PC-3 (cell line): ENCODE results near the gene DNAJA2. TPM values are rescaled to one million over a fixed set of nuclear protein-coding genes. Genes with fewer than 3 reads are reported as not detected.
"Not testable (repeated sequence)": the region's sequence is repeated elsewhere in the genome, so short reads cannot be mapped to it uniquely, and the experiment has no call there.

Experiments used
- ATAC-seq: fragments of 200-7000 bp; cut with Tn5 transposase; 2 replicates; pipeline ENCODE4 v1.9.1; 2020; ENCODE audit warnings: mild to moderate bottlenecking, moderate library complexity
- BruUV-seq: library from RNA; stranded (reverse); fragments of 400-500 nt; replicated peaks from 2 replicates; lab custom pipeline; 2021; lab: Mats Ljungman, UMichigan
- CTCF ChIA-PET: fragments of 300-600 bp; sonication (Branson Sonifier 250); formaldehyde crosslinking; loops from one replicate; lab custom pipeline; 2022; ENCODE audit warnings: antibody characterized with exemption; lab: Charles Lee
- POLR2A ChIA-PET: fragments of 300-600 bp; sonication (Branson Sonifier 250); formaldehyde crosslinking; loops from one replicate; lab custom pipeline; 2022; ENCODE audit warnings: antibody characterized with exemption; ENCODE audit not compliant: unreplicated experiment; lab: Charles Lee
- DNase-seq: peaks from one replicate; pipeline ENCODE4 v3.0.0-alpha.2; 2015
- H2AFZ ChIP-seq: fragments of 300-600 bp; sonication (generic); 2 replicates; pipeline ENCODE4 v1.6.0; 2016; ENCODE audit warnings: antibody characterized with exemption, low read length
- H3F3A ChIP-seq: fragments of 300-600 bp; sonication (generic); one replicate; pipeline ENCODE4 v1.6.0; 2017; ENCODE audit warnings: antibody characterized with exemption, low read length, control low read depth, mild to moderate bottlenecking; ENCODE audit not compliant: unreplicated experiment
- H3K27ac ChIP-seq: fragments of 300-600 bp; sonication (generic); 2 replicates; pipeline ENCODE4 v1.5.1; 2016; ENCODE audit warnings: mild to moderate bottlenecking, low read length
- H3K27me3 ChIP-seq: fragments of 300-600 bp; sonication (generic); 2 replicates; pipeline ENCODE4 v1.6.1; 2016; ENCODE audit warnings: low read length, mixed read lengths
- H3K36me3 ChIP-seq: fragments of 300-600 bp; sonication (generic); 2 replicates; pipeline ENCODE4 v1.6.1; 2016; ENCODE audit warnings: low read depth, mixed run types, low read length, mixed read lengths
- H3K4me1 ChIP-seq: fragments of 300-600 bp; sonication (generic); 2 replicates; pipeline ENCODE4 v1.5.1; 2016; ENCODE audit warnings: low read length; ENCODE audit not compliant: insufficient read depth
- H3K4me2 ChIP-seq: fragments of 300-600 bp; sonication (generic); 2 replicates; pipeline ENCODE4 v1.6.0; 2016; ENCODE audit warnings: low read length
- H3K4me3 ChIP-seq: fragments of 300-600 bp; sonication (generic); 2 replicates; pipeline ENCODE4 v1.5.1; 2016; ENCODE audit warnings: mild to moderate bottlenecking, low read length, mixed read lengths
- H3K79me2 ChIP-seq: fragments of 300-600 bp; sonication (generic); 2 replicates; pipeline ENCODE4 v1.6.1; 2017; ENCODE audit warnings: low read length, mixed read lengths
- H3K9ac ChIP-seq: fragments of 300-600 bp; sonication (generic); 2 replicates; pipeline ENCODE4 v1.6.0; 2016; ENCODE audit warnings: mild to moderate bottlenecking, low read length
- H3K9me2 ChIP-seq: fragments of 300-600 bp; sonication (generic); replicated peaks from 2 replicates; pipeline ENCODE4 v1.6.1; 2016; ENCODE audit warnings: mixed run types, low read length, mixed read lengths
- H3K9me3 ChIP-seq: fragments of 300-600 bp; sonication (generic); 2 replicates; pipeline ENCODE4 v1.6.1; 2016; ENCODE audit warnings: low read length, mixed read lengths
- H4K20me1 ChIP-seq: fragments of 300-600 bp; sonication (generic); 2 replicates; pipeline ENCODE4 v1.6.1; 2016; ENCODE audit warnings: low read length, mixed read lengths
- CTCF ChIP-seq: fragments of 300-600 bp; sonication (generic); conservative IDR thresholded peaks from 2 replicates; pipeline ENCODE4 v1.5.1; 2017; ENCODE audit warnings: antibody characterized with exemption, low read depth, mild to moderate bottlenecking, low read length
- EZH2 ChIP-seq: fragments of 300-600 bp; sonication (generic); IDR thresholded peaks from one replicate; pipeline ENCODE4 v1.6.1; 2017; ENCODE audit warnings: antibody characterized with exemption, mild to moderate bottlenecking, low read length; ENCODE audit not compliant: unreplicated experiment
- EZH2phosphoT487 ChIP-seq: fragments of 300-600 bp; sonication (generic); IDR thresholded peaks from 2 replicates; pipeline ENCODE4 v1.6.1; 2018; ENCODE audit warnings: mild to moderate bottlenecking, antibody characterized with exemption, low read length, borderline replicate concordance
- intact Hi-C: fragments of 100-400 bp; cut with micrococcal nuclease; formaldehyde crosslinking; loops from 2 replicates; pipeline ENCODE4 v1.9.0; 2023
- total RNA-seq: library from RNA; depleted of rRNA; stranded (reverse); fragments of >200 nt; gene quantifications from 2 replicates; pipeline ENCODE4 v1.2.3, GENCODE V29; 2014

DNAJA2 gene
- total RNA-seq, 1 experiment from 2014 or later: 44.5 TPM

- no peak overlapping the region for H3K4me2 ChIP-seq
- no peaks in the 10 kb centered on the region for H3K27me3 ChIP-seq
- no peak for TF ChIP-seq EZH2phosphoT487
- TF ChIP-seq CTCF: peak; percentile 61
- H2AFZ ChIP-seq: no peak overlapping the region
- ChIA-PET CTCF (interaction anchor here (0.7 kb wide), 1 partner anchor 196 kb away, joined by 3 read pairs; the partner anchor contains the start of gene NETO2), POLR2A (no interaction called here)
- H3K9me3 ChIP-seq: no peaks in the 10 kb centered on the region
- intact Hi-C loops: loop anchor here (1.0 to 5.0 kb wide), 3 partner anchors 70 to 1219 kb away; partner anchors contain the start of gene NETO2
- H3F3A ChIP-seq: no peaks in the 10 kb centered on the region
- H3K9me2 ChIP-seq: no peaks in the 10 kb centered on the region
- H3K4me1 ChIP-seq: no peaks in the 10 kb centered on the region
- H3K36me3 ChIP-seq: no peaks in the 10 kb centered on the region
- no peak overlapping the region for H3K4me3 ChIP-seq
- BruUV-seq: no TSS peak
- no peaks in the 10 kb centered on the region for H4K20me1 ChIP-seq
- H3K79me2 ChIP-seq: no peaks in the 10 kb centered on the region
- H3K27ac ChIP-seq: no peak overlapping the region
- ATAC-seq (peak; percentile 69), DNase-seq (peak; percentile 53)
- no peak overlapping the region for H3K9ac ChIP-seq
These were observed 25.4 kb downstream of the DNAJA2 start for GRCh38 chr16:46947900-46948547.

DNA sequence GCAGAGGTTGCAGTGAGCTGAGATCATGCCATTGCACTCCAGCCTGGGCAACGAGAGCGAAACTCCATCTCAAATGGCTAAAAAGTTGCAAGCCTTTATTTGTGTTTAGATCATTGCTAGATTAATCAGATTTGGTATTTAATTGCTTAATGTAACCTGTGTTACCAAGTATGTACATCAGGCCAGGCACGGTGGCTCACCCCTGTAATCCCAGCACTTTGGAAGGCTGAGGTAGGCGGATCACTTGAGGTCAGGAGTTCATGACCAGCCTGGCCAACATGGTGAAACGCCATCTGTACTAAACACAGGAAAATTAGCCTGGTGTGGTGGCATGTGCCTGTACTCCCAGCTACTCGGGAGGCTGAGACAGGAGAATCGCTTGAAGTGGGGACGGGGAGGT, 28.8 kb downstream of the DNAJA2 start:
- H3K9me3 ChIP-seq, H3F3A ChIP-seq, H3K27me3 ChIP-seq, POLR2A ChIA-PET, H3K4me1 ChIP-seq, CTCF ChIA-PET, H2AFZ ChIP-seq, DNase-seq, H3K79me2 ChIP-seq, BruUV-seq, H3K4me3 ChIP-seq, H4K20me1 ChIP-seq, H3K9ac ChIP-seq, H3K9me2 ChIP-seq, H3K36me3 ChIP-seq, H3K27ac ChIP-seq, ATAC-seq, H3K4me2 ChIP-seq: not testable (repeated sequence)
- intact Hi-C loops: loop anchor here (5.0 kb wide), 2 partner anchors 198 to 1223 kb away; partner anchors contain the start of gene NETO2

GRCh38 chr16:46937536-46937935, 35.9 kb downstream of the DNAJA2 start:
- DNase-seq: no peak
- no peaks in the 10 kb centered on the region for H3K27me3 ChIP-seq
- H3K4me1 ChIP-seq: no peaks in the 10 kb centered on the region
- ATAC-seq: no peak
- no peaks in the 10 kb centered on the region for H4K20me1 ChIP-seq
- no peak overlapping the region for H3K4me2 ChIP-seq
- H3K4me3 ChIP-seq: no peak overlapping the region
- TF ChIP-seq EZH2 (no peak), CTCF (no peak), EZH2phosphoT487 (no peak)
- H3K9me3 ChIP-seq: no peaks in the 10 kb centered on the region
- BruUV-seq: no TSS peak
- no peaks in the 10 kb centered on the region for H3K9me2 ChIP-seq
- no peak overlapping the region for H3K27ac ChIP-seq
- H3K36me3 ChIP-seq: no peaks in the 10 kb centered on the region
- intact Hi-C loops: no loop called here
- CTCF ChIA-PET: no interaction called here
- H3F3A ChIP-seq: no peaks in the 10 kb centered on the region
- H3K9ac ChIP-seq: no peak overlapping the region
- no peak overlapping the region for H2AFZ ChIP-seq
- H3K79me2 ChIP-seq: no peaks in the 10 kb centered on the region
- POLR2A ChIA-PET: no interaction called here
